Placental pericyte (primary cell): ENCODE results near the gene CEACAM19. TPM values are rescaled to one million over a fixed set of nuclear protein-coding genes. Genes with fewer than 3 reads are reported as not detected.

Source experiments
- small RNA-seq: library from RNA; depleted of rRNA; stranded (forward); fragments of <200 nt; gene quantifications from one replicate; pipeline ENCODE3, GENCODE V24; 2012; ENCODE audit warnings: low replicate concordance
- total RNA-seq: library from RNA; depleted of rRNA; stranded (reverse); fragments of >200 nt; gene quantifications from 2 replicates; pipeline ENCODE4 v1.2.3, GENCODE V29; 2012

Gene CEACAM19, protein sequence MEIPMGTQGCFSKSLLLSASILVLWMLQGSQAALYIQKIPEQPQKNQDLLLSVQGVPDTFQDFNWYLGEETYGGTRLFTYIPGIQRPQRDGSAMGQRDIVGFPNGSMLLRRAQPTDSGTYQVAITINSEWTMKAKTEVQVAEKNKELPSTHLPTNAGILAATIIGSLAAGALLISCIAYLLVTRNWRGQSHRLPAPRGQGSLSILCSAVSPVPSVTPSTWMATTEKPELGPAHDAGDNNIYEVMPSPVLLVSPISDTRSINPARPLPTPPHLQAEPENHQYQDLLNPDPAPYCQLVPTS
- total RNA-seq = 1.3 and 2.6 TPM in 2 replicates

DNA sequence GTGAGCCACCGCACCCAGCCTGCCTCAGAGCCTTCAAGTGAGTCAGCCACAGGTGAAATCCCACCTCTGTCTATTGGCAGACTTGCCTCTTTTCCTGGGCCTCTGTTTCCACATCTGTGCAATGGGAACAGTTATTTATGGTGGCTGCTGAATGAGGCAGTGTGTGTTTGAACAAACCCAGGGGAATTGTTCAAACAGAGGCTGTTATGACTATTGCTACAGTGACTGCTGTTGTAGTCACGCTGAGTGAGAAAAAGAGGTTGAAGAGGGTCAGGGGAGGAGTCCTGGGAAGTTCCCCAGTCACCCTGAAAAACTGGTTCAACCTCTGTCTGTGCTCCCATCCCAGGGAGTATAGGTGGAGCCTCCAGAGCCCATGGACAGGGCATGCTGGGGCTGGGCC is at the start of gene CEACAM19:
TSS of gene CEACAM19 (plus strand) at position 83 of the 400 bp plus-strand sequence. CDS start 450 bp downstream, outside the sequence.

GRCh38 chr19:44643605-44644401 is 27.5 kb upstream of the CEACAM19 start, which contains the start of gene PVR:
PVR (plus strand) TSS chr19:44643910; CDS start chr19:44644097, 187 bp downstream.

GRCh38 chr19:44698492-44699201 is 27.4 kb downstream of the CEACAM19 start, which contains the start of gene CEACAM16:
CEACAM16 (plus strand) TSS chr19:44699151; CDS start chr19:44701457, 2,306 bp downstream.

Small RNA genes lying within 50 kb of the gene (small RNA-seq; reads per million reads assigned to genes)
- gene RF00285 = not detected

Other genes starting within 250 kb of the CEACAM19 start
- 12.7 and 18.6 TPM in 2 replicates for gene ZNF229, start 223.0 kb upstream of the CEACAM19 start, total RNA-seq
- gene ZNF180, start 171.0 kb upstream of the CEACAM19 start, total RNA-seq = 7.4 and 8.7 TPM in 2 replicates
- gene CEACAM20, start 141.8 kb upstream of the CEACAM19 start, total RNA-seq = not detected in 2 replicates
- gene IGSF23, start 57.9 kb upstream of the CEACAM19 start, total RNA-seq = not detected in 2 replicates
- 95.6 and 162 TPM in 2 replicates for gene PVR, start 27.6 kb upstream of the CEACAM19 start, total RNA-seq
- under 0.01 TPM in 1 of 2 replicates, not detected in the other for gene CEACAM16, start 27.7 kb downstream of the CEACAM19 start, total RNA-seq
- gene BCL3, start 77.2 kb downstream of the CEACAM19 start, total RNA-seq = 15.3 TPM in 2 replicates
- gene CBLC, start 106.4 kb downstream of the CEACAM19 start, total RNA-seq = 0.57 TPM in 1 of 2 replicates, not detected in the other
- 6.1 and 7.4 TPM in 2 replicates for gene BCAM, start 137.6 kb downstream of the CEACAM19 start, total RNA-seq
- gene NECTIN2, start 174.8 kb downstream of the CEACAM19 start, total RNA-seq = 127 and 152 TPM in 2 replicates
- 65.9 and 144 TPM in 2 replicates for gene TOMM40, start 219.8 kb downstream of the CEACAM19 start, total RNA-seq
- 5.9 and 18.4 TPM in 2 replicates for gene APOE, start 234.3 kb downstream of the CEACAM19 start, total RNA-seq
- gene APOC1, start 243.1 kb downstream of the CEACAM19 start, total RNA-seq = 0.57 and 4.4 TPM in 2 replicates